ENCODE data around the gene RHBDD2.
A peak's percentile ranks its signal among the peaks of the same experiment; 100 is the strongest.

RHBDD2 gene

DNA sequence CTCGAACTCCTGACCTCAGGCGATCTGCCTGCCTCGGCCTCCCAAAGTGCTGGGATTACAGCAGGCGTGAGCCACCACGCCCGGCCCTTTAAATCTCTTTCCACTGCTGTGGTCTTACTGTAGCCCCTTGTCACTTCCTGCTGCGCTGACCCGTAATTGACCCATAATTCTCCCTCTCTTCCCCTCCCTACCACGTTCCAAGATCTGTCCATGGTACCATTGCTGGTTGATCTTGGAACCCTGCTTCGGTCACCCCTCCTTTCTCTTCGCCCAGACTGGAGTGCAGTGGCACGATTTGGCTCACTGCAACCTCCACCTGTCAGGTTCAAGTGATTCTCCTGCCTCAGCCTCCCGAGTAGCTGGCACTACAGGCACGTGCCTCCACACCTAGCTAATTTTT lies 42.6 kb downstream of the RHBDD2 start:
- no peak for DNase-seq

DNA sequence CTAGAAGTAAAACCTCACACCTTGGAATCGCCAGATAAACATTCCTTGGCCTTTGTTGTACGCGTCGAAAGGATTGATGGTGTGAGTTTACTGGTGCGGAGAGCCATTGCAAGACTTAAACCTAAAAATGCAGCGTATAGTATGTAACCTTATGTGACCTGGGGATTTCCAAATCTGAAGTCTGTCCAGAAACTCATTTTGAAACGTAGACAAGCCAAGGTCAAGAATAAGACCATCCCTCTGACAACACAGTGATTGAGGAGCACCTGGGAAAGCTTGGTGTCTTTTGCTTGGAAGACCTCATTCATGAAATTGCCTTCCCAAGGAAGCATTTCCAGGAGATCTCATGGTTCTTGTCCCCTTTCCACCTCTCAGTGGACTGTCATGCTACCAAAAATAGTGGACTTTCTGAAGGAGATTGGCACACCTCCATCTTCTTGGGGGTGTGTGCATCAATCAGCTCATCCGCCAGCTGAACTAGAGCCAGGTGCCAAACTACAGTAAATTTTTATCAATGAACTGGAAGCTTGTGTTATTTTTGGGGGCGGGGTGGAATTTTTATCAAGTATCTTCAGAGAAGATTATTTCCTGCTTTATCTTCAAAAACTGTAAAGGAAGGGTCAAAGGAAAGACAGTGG lies 44.3 kb downstream of the RHBDD2 start:
- DNase-seq, result no peak

DNA sequence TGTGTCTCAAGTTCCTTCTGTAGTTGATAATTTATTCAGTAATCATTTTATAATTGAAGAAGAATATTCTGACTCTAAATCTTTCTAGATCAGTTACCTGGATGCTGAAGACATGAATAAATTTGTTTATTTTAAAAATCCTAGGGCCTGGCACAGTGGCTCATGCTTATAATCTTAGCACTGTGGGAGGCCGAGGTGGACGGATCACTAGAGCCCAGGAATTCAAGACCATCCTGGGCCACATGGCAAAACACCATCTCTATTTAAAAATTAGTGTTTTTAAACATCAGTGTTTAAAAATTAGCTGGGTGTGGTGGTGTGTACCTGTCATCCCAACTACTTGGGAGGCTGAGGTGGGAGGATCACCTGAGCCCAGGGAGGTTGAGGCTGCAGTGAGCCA lies 45.4 kb downstream of the RHBDD2 start:
- no peak for DNase-seq

DNA sequence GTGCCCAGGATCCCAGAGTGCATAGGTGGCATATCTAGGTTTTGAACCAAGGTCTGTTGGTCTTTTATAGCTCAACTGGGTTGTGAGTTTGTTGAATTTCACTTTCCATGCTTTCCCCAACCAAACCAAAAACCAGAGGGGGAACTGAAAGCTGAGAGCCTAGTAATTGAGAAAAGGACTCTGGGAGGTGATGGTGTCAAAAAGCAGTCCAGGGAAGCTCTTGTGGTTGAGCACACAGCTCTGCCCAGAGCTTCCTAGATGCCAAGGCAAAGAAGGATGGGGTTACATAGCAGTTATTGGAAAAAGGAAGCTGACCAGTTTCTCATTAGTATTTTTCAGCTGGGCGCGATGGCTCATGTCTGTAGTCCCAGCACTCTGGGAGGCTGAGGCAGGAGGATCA lies 46.1 kb downstream of the RHBDD2 start:
- no peak for DNase-seq

DNA sequence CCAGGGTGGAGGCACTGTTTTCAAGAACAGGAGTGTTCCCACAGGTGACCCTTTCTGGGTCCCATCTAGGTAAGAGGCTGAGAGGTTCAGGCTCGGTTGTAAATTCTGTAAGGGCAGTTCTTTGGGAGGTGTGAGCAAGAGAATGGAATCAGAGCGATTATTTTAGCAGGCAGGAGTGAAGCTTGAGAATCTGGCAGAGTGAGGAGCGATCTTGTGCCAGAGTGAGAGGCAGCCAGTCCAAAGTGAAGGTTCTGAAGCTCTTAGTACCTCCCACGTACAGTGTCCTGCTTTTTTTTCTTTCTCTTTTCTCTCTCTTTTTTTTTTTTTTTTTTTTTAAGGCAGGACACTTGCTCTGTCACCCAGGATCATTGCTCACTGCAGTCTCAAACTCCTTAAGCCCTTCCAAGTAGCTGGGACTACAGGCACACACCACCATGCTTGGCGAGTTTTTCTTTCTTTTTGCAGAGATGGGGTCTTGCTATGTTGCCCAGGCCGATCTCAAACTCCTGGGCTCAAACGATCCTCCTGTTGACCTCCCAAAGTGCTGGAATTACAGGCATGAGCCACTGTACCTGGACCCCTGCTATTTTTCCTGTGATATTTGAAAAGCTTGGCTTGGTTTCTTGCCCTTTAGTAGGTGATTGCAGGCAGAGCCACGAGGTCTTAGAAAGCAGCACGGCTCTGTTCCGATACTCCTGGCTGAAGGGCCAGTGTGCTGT lies 47.0 kb downstream of the RHBDD2 start:
- DNase-seq, result no peak

DNA sequence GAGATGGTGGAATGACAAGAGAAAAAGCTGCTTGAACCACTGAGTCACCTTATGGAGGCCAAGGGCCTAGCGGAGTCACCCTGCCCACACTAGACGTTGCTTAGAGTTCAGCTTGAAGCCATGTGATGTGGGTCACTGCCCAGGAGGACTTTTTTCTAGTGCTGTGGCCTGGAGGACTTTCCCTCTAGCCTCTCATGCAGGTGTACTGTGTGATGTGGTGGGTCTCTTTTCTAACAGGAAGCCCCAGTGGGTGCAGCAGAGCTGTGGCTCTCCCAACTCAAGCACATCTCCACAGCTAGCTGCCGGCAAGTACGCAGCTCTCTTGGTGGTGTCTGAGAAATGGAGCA lies 49.7 kb downstream of the RHBDD2 start:
- DNase-seq, result no peak

DNA sequence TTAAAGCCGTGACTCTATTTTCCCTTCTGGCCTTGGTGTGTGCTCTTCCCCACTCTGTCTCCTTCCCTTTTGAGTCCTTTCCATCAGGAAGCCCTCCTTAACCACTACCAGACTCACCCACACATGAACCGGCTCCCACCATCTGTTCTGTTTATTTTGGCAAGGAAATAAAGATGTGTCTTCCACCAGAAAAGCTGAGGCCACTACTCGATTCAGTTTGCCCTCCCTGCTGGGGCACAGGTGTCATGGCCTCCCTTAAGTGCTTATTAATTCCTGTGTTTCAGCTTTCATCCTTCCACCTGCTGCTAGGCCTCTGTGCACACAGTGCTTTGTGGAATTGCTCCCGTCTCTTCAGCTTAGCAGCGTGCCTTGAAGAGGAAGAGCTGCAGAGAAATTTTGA lies 52.8 kb downstream of the RHBDD2 start:
- DNase-seq, result peak; percentile 87

DNA sequence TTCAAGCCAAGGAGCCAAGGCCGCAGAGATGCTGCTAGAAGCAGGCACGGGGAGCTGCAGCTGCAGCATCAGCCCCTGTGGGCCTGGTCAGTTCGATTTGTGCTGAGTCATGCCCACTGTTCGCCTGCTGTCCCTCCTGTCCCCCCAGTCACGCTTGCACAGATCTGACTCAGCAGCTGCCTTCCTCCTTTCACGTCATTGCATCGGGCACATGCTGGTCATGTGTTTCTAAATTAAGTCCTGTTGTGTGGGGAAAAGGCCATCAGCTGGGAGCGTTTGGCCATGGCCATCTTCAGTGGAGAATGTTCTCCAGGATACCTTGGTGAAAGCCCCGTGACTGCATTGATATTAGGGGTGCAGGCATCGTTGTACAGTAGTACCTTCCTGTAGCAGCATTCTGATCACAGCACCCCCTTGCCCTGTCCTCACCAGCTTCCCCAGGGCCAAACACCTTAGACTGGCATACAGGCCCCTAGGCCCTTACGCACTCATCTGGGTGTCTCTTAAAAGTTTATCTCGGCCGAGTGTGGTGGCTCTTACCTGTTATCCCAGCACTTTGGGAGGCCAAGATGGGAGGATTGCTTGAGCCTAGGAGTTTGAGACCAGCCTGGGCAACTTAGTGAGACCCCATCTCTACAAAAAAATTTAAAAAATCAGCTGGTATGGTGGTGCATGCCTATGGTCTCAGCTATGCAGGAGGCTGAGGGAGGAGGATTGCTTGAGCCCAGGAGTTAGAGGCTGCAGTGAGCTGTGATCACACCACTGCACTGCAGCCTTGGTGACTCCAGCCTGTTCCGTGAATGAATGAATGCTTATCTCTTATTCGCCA lies 59.3 kb downstream of the RHBDD2 start:
- DNase-seq, result no peak

Measured in NCI-H82 (cell line).